GM18907 (cell line): ENCODE results near the gene POMGNT2.
"Not testable (repeated sequence)": the region's sequence is repeated elsewhere in the genome, so short reads cannot be mapped to it uniquely, and the experiment has no call there.

Source experiments
- ATAC-seq: cut with Tn5 transposase; IDR thresholded peaks from one replicate; pipeline ENCODE4 v1.9.1; 2021; ENCODE audit warnings: mild to moderate bottlenecking, moderate library complexity; ENCODE audit not compliant: unreplicated experiment

POMGNT2 gene

GRCh38 chr3:43077261-43077660 lies 28.6 kb downstream of the POMGNT2 start:
- no peak for ATAC-seq

GRCh38 chr3:43076857-43077256 lies 29.0 kb downstream of the POMGNT2 start:
- ATAC-seq, result no peak

- ATAC-seq, result no peak
Observed at GRCh38 chr3:43075904-43076661, 29.8 kb downstream of the POMGNT2 start.

- no peak for ATAC-seq
Observed at GRCh38 chr3:43074901-43075689, 30.8 kb downstream of the POMGNT2 start.

GRCh38 chr3:43074482-43074881 lies 31.4 kb downstream of the POMGNT2 start:
- no peak for ATAC-seq

GRCh38 chr3:43073836-43074220 lies 32.1 kb downstream of the POMGNT2 start:
- no peak for ATAC-seq

- ATAC-seq, result no peak
Observed at GRCh38 chr3:43073116-43073835, 32.6 kb downstream of the POMGNT2 start.

GRCh38 chr3:43072361-43072760 lies 33.5 kb downstream of the POMGNT2 start:
- ATAC-seq, result no peak

GRCh38 chr3:43071313-43071893 lies 34.5 kb downstream of the POMGNT2 start:
- no peak for ATAC-seq

- not testable (repeated sequence) for ATAC-seq
Observed at GRCh38 chr3:43070670-43071069, 35.2 kb downstream of the POMGNT2 start.

GRCh38 chr3:43063114-43063513 lies 42.8 kb downstream of the POMGNT2 start:
- no peak for ATAC-seq

GRCh38 chr3:43062564-43063040 lies 43.3 kb downstream of the POMGNT2 start:
- no peak for ATAC-seq

GRCh38 chr3:43062040-43062563 lies 43.8 kb downstream of the POMGNT2 start:
- no peak for ATAC-seq

GRCh38 chr3:43061101-43061895 lies 44.6 kb downstream of the POMGNT2 start:
- no peak for ATAC-seq

GRCh38 chr3:43059456-43059855 lies 46.4 kb downstream of the POMGNT2 start:
- no peak for ATAC-seq

- no peak for ATAC-seq
Observed at GRCh38 chr3:43055806-43056770, 49.8 kb downstream of the POMGNT2 start.

GRCh38 chr3:43055393-43055792 lies 50.5 kb downstream of the POMGNT2 start:
- no peak for ATAC-seq

GRCh38 chr3:43054754-43055153 lies 51.1 kb downstream of the POMGNT2 start:
- ATAC-seq, result no peak

GRCh38 chr3:43053291-43053690 lies 52.6 kb downstream of the POMGNT2 start:
- no peak for ATAC-seq
